ENCODE measurements around the gene CFAP45. TPM values are rescaled to one million over a fixed set of nuclear protein-coding genes. Genes with fewer than 3 reads are reported as not detected.
A peak's percentile ranks its signal among the peaks of the same experiment; 100 is the strongest.

CFAP45 gene
- total RNA-seq, 2 experiments from 2014 or later = 1.0 to 1.3 TPM

DNA sequence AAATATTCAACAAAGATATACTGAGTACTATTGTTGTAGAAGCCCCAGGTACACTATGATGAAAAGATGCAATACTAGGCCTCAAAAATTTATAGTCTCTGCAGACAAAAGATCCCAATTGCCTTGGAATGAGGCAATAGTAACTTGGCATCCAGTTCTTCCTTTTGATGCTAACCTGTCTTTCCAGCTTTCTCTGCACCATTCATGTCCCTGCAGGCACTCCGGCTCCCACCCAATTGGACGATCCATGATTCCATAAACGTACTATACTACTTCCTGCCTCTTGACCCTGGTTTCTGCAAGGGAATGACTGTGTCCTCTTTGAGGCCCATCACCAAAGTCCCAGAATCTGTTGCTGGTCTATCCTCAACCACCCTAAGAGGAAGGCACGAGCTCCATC, 33.4 kb upstream of the CFAP45 start:
- CTCF ChIA-PET = interaction anchor here (1.0 to 9.9 kb wide), 5 partner anchors 8 to 153 kb away, joined by 3 to 160 read pairs (median 7); partner anchors contain the start of gene TAGLN2
- peaks cover 18% of the 10 kb centered on the region for H3K27me3 Mint-ChIP-seq
- H3K27ac Mint-ChIP-seq = no peak overlapping the region
- POLR2A ChIA-PET = interaction anchor here (2.2 to 9.3 kb wide), 2 partner anchors 9 to 74 kb away, joined by 6 to 56 read pairs; partner anchors contain the start of gene TAGLN2
- DNase-seq = no peak
- no peak overlapping the region for H3K4me3 Mint-ChIP-seq
- H3K36me3 Mint-ChIP-seq (ENCODE audit: low read depth) = no peaks in the 10 kb centered on the region
- H3K9me3 Mint-ChIP-seq = no peaks in the 10 kb centered on the region
- peaks cover 21% of the 10 kb centered on the region for H3K4me1 Mint-ChIP-seq

DNA sequence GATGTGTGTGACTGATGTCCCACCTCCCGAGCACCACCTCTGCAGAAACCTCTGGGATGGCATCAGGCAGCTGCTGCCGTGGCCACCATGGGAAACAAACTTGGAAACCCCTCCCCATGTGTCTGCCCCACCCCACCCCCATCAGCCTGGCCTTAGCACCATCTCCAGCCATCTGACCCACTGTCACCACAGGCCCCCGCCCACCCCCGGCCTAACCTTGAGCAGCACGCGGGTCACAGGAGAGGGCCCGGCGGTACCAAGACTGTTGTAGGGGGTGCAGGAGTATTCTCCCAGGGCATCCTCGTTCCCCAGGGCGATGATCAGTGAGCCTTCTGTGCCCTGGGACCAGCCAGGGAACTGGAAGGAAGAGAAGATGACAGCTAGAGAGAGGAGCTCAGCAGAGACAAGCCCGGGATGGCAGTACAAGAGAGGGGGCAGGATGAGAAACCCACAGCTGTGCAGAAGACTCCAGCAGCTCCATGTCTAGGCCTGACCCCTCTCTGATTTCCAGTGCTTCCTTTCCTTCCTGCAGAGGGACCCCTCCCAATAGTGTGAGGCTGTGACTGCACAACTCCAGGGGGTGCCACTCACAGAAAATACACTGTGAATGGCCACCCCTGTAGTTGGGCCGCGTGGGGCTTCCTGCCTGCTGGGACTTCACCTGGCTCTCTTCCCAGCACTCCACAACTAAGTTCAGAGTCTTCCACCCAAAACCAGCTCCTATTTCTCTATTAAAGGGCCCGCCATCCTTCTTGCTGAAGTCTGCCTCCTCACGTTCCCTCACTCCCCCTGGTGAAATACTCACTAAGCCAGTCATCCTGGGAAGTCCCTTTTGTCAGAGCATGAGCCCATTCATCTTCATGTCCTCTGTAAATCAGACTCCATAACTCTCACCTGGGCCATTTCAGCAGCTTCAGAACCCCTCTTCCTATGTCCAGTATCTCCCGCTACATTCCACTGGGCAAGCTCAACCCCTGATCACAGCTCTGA, 32.6 kb upstream of the CFAP45 start:
- Mint-ChIP-seq H3K9me3 (no peaks in the 10 kb centered on the region), H3K27me3 (peaks cover 16% of the 10 kb centered on the region), H3K4me3 (no peak overlapping the region), H3K36me3 (ENCODE audit: low read depth) (no peaks in the 10 kb centered on the region), H3K27ac (no peak overlapping the region), H3K4me1 (peaks cover 14% of the 10 kb centered on the region)
- ChIA-PET POLR2A (interaction anchor here (2.2 to 9.3 kb wide), 2 partner anchors 8 to 75 kb away, joined by 6 to 56 read pairs; partner anchors contain the start of gene TAGLN2), CTCF (interaction anchor here (1.0 to 9.9 kb wide), 5 partner anchors 7 to 154 kb away, joined by 3 to 160 read pairs (median 7); partner anchors contain the start of gene TAGLN2)
- no peak for DNase-seq

DNA sequence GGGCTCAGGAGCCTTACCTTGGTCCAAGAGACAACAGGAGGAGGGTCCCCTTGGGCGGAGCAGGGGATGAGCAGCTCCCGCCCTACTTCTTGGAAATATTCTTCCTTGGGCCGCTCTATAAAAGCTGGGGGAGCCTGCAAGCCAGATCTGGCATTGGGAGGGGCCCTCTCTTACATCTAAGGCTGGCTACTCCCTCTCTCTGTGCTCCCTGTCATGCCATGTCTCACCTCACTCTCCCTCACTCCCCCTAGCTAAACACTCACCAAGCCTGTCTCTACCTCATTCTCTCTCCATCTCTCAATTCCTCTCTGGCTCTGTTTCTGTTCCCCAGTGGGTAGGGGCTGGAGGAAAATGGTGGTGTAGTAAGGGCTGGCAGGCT, 31.8 kb upstream of the CFAP45 start:
- Mint-ChIP-seq H3K27ac (no peak overlapping the region), H3K27me3 (peaks cover 16% of the 10 kb centered on the region), H3K4me1 (peaks cover 7% of the 10 kb centered on the region), H3K9me3 (no peaks in the 10 kb centered on the region), H3K36me3 (ENCODE audit: low read depth) (no peaks in the 10 kb centered on the region), H3K4me3 (no peak overlapping the region)
- no peak for DNase-seq
- CTCF ChIA-PET = no interaction called here
- POLR2A ChIA-PET = no interaction called here

DNA sequence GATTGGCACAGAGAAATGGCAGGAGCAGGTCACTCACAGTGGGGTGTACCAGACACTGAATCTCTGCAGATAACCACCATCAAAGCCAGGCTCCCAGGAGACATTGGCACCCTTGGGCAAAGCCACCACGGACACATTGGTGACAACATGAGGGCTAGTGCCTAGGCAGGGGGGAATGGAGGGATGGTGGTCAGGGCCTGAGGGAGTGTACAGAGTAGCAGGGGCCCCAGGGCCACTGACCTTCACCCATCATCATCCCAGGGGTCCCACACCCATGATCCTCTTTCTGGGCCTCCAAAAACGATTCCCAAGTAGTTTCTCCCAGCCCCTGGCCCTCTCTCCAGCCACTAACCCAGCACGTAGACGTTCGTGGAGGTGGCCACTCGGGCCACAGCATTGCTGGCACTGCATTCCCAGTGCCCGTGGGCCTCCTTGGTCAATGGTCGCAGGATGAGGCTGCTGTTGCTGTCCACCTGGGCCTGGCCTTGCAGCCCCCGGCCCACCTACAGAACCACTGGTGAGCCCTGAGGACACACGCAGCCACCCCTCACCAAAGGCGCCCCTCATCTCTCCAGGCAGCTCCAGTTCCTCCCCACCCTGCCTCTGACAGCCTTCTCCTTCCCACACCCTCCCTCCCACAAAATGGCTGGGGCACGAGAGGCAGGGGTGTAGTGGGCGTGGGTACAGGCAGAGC, 31.3 kb upstream of the CFAP45 start:
- DNase-seq = no peak
- peaks cover 3% of the 10 kb centered on the region for H3K4me1 Mint-ChIP-seq
- no peaks in the 10 kb centered on the region for H3K36me3 Mint-ChIP-seq (ENCODE audit: low read depth)
- POLR2A ChIA-PET = no interaction called here
- no peak overlapping the region for H3K27ac Mint-ChIP-seq
- no peak overlapping the region for H3K4me3 Mint-ChIP-seq
- H3K9me3 Mint-ChIP-seq = no peaks in the 10 kb centered on the region
- peaks cover 16% of the 10 kb centered on the region for H3K27me3 Mint-ChIP-seq
- CTCF ChIA-PET = no interaction called here

DNA sequence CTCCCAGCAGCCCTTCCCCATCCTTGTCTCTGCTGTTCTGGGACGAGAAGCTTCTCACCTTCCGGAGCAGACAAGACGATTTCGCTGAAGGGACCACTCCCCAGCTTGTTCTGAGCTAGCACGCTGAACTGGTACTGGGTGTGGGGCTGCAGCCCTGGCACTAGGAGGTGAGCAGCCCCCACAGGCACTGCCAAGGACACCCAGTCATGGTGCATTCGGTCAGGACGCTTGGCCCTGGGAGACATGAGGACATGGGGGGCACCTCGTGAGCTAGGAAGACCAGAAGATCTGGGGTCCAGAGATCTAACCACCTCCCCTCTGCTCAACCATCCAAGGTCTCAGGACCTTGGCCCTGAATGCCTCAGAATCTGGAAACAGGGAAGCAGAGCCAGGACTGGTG, 30.7 kb upstream of the CFAP45 start:
- Mint-ChIP-seq H3K4me1 (peaks cover 8% of the 10 kb centered on the region), H3K27me3 (peaks cover 13% of the 10 kb centered on the region), H3K4me3 (no peak overlapping the region), H3K36me3 (ENCODE audit: low read depth) (no peaks in the 10 kb centered on the region), H3K9me3 (no peaks in the 10 kb centered on the region), H3K27ac (no peak overlapping the region)
- ChIA-PET POLR2A (no interaction called here), CTCF (interaction anchor here (1.0 kb wide), 1 partner anchor 77 kb away, joined by 4 read pairs; no protein-coding TSS in a partner anchor)
- DNase-seq = no peak

DNA sequence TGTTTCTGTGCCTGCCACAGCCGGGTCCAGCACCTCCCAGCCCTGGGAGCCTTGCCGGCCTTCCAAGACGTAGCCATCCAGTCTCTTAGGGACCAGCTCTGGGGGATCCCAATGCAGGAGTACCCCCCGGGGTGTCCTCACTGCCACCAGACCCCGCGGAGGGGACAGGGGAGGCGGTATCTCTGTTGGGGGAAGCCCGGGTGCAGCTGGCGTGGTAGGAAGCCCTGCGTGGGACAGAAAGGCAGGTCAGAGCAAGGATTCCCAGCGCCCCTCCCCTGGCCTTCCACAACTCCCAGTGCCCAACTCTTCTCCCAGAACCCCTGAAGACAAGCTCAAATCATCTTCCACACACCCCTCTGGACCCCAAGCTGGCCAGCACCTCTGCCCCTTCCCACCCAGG, 30.3 kb upstream of the CFAP45 start:
- POLR2A ChIA-PET = no interaction called here
- H3K27ac Mint-ChIP-seq = no peak overlapping the region
- peaks cover 11% of the 10 kb centered on the region for H3K4me1 Mint-ChIP-seq
- H3K36me3 Mint-ChIP-seq (ENCODE audit: low read depth) = peaks cover 2% of the 10 kb centered on the region
- H3K27me3 Mint-ChIP-seq = peaks cover 9% of the 10 kb centered on the region
- no peak overlapping the region for H3K4me3 Mint-ChIP-seq
- no peaks in the 10 kb centered on the region for H3K9me3 Mint-ChIP-seq
- no peak for DNase-seq
- CTCF ChIA-PET = interaction anchor here (1.0 kb wide), 2 partner anchors 76 to 77 kb away, joined by 3 to 4 read pairs; no protein-coding TSS in a partner anchor

DNA sequence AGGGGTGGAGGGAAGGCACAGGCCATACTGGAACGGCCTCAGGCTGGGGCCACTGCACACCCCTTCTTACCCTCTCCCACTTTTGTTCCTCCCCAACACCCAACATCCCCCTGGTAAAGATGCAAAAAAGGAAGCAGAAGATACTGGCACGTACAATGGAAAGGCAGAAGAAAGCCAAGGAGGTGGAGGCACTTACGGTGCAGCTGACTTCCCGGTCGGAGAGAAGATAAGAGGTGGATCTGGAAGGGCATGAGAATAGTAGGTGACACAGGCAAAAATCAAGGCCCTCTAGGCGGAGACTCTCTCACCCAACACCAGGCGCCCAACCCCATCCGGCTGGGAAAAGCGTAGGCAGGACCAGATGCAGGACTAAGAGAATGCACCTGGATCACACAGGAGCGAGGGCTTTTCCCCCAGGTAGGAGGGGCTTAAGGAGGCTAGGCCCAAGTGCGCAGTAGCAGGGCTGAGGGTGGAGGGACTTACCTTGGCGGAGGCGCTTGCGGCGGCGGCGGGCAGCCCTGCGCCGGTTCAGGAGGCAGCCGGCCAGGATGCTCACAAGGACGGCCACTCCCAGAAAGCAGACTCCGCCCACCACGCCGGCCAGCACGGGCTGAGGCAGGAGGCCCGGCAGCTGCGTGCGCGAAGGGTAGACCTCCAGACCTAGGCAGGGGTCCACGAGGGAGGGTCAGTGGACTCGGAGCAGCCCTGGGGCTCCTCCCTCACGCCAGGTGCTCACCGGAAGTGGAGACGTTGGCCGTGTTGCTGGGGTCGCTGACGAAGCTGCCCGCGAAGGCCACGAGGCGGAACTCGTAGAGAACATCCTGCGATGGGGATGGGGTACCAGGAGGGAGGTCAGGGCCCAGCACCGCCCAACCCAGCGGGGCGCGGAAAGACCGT, 29.4 kb upstream of the CFAP45 start:
- Mint-ChIP-seq H3K27ac (no peak overlapping the region), H3K4me3 (no peak overlapping the region), H3K9me3 (no peaks in the 10 kb centered on the region), H3K4me1 (peaks cover 11% of the 10 kb centered on the region), H3K27me3 (peaks cover 4% of the 10 kb centered on the region), H3K36me3 (ENCODE audit: low read depth) (peaks cover 4% of the 10 kb centered on the region)
- ChIA-PET POLR2A (no interaction called here), CTCF (interaction anchor here (1.0 to 1.1 kb wide), 3 partner anchors 77 to 78 kb away, joined by 3 to 4 read pairs (median 3); no protein-coding TSS in a partner anchor)
- no peak for DNase-seq

DNA sequence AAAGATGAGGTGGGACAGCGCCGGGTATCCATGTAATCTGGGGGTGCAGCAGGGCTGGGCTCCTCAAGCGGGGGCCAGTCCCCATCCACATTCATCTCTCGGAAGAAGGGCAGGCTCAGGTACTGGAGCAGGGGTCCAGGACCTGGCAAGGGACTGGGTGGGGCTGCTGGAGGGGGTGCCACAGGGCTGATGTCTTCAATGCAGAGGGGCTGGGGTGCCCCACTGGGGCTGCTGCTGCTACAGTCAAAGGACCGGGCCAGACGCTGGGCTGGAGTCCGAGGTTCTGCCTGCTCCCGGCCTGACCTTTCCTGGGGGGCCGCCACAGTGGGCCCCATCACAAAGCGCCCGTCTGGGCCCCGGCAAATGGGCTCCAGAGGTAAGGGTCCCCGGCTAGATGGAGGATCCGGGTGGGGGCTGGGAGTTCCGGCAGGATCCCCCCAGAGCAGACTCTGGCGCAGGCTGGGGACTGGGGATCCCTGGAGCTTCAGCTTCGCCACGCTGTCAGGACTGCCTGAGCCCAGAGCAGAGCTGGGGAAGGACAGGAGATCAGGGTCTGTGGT, 28.6 kb upstream of the CFAP45 start:
- Mint-ChIP-seq H3K4me1 (peaks cover 11% of the 10 kb centered on the region), H3K27ac (no peak overlapping the region), H3K4me3 (no peak overlapping the region), H3K27me3 (peaks cover 2% of the 10 kb centered on the region), H3K9me3 (no peaks in the 10 kb centered on the region), H3K36me3 (ENCODE audit: low read depth) (peaks cover 11% of the 10 kb centered on the region)
- ChIA-PET POLR2A (no interaction called here), CTCF (interaction anchor here (1.1 kb wide), 1 partner anchor 79 kb away, joined by 3 read pairs; no protein-coding TSS in a partner anchor)
- no peak for DNase-seq

DNA sequence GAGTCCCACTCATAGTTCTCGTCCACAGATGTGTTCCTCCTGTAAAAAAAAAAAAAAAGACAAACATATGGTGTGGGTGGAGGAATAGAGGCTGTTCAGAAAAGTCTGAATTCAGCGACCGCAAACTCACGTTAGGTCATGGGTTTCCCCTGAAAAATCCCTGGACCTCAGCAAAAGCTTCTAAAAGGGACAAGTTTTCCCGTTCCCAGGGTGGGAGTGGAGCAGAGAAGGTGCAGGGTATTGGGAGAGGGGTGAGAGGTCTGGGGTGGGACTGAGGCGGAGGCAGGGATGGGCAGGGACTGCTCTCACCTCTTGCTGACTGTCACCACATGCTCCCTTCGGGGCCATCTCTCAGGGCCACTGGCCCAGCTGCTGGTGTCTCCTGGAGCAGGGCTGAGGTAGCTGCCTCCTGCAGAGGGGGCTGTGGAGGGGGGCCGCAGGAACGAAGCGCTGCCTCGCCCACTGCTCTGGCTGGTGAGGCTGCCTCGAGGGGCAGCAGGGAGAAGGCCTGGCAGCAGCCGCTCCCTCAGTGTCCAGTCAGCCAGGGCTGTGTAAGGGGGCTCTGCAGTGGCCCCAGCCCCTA, 28.0 kb upstream of the CFAP45 start:
- H3K27ac Mint-ChIP-seq = no peak overlapping the region
- peaks cover 18% of the 10 kb centered on the region for H3K36me3 Mint-ChIP-seq (ENCODE audit: low read depth)
- no peaks in the 10 kb centered on the region for H3K9me3 Mint-ChIP-seq
- CTCF ChIA-PET = interaction anchor here (1.3 to 6.7 kb wide), 3 partner anchors 79 to 158 kb away, joined by 3 to 52 read pairs (median 6); no protein-coding TSS in a partner anchor
- H3K27me3 Mint-ChIP-seq = no peaks in the 10 kb centered on the region
- POLR2A ChIA-PET = interaction anchor here (0.6 kb wide), 1 partner anchor 94 kb away, joined by 3 read pairs; no protein-coding TSS in a partner anchor
- no peak for DNase-seq
- H3K4me1 Mint-ChIP-seq = peaks cover 12% of the 10 kb centered on the region
- H3K4me3 Mint-ChIP-seq = no peak overlapping the region

DNA sequence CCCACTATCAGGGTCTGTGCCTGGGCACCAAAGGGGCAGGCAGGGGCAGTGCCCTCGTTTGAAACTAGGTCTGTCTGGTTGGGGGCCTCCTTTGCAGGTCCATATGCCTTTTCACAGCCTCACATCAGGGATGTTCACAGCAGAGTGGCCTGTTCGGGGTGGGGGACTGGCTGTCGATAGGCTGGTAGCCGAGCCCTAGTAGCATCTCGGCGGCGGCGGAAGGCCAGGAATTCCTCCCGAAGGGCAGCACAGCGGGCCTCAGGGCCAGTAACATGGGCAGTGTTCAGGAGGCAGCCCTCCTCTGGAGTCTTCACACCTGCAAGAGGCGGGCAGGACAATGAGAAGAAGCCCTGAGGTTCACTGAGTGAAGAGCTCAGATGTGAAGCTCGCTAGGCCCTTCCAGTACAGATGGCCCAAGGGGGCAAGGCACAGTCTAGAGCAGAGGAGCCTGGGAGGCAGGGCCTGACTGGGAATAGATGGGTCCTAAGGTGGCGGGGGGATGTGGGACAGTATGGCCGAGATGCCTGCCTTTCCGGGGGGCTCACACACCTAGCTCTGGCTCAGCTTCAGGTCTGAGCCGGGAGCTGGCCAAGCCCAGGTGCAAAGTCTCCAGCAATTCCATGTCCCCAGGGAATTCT, 27.4 kb upstream of the CFAP45 start:
- POLR2A ChIA-PET = interaction anchor here (0.6 to 4.0 kb wide), 2 partner anchors 11 to 94 kb away, joined by 3 to 26 read pairs; no protein-coding TSS in a partner anchor
- Mint-ChIP-seq H3K36me3 (ENCODE audit: low read depth) (peaks cover 21% of the 10 kb centered on the region), H3K27ac (no peak overlapping the region), H3K4me3 (no peak overlapping the region), H3K27me3 (no peaks in the 10 kb centered on the region), H3K9me3 (no peaks in the 10 kb centered on the region), H3K4me1 (peaks cover 15% of the 10 kb centered on the region)
- CTCF ChIA-PET = interaction anchor here (1.3 to 6.7 kb wide), 4 partner anchors 8 to 158 kb away, joined by 3 to 52 read pairs (median 8); no protein-coding TSS in a partner anchor
- no peak for DNase-seq

DNA sequence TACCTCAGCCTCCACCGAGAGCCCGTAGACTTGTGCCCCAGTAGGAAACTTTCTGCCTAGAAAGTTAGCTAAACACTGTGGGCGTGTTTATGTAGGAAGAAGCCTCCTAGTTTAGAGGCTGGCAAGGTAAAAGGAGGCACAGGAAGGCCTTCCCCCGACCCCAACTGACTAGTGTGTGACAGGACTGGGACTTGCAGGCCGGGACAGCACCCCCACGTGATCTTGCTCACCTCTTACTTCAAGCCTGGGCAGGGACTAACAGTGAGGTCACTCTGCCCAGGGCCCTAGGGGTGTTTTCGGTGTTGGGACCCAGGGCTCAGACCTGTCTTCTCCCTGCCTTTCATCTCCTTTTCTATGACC, 25.7 kb upstream of the CFAP45 start:
- CTCF ChIA-PET = interaction anchor here (1.0 to 6.7 kb wide), 6 partner anchors 8 to 81 kb away, joined by 3 to 52 read pairs (median 8); no protein-coding TSS in a partner anchor
- no peak for DNase-seq
- peak overlapping the region; percentile 100 for H3K4me3 Mint-ChIP-seq
- H3K27me3 Mint-ChIP-seq = no peaks in the 10 kb centered on the region
- H3K36me3 Mint-ChIP-seq (ENCODE audit: low read depth) = peaks cover 33% of the 10 kb centered on the region
- peak overlapping the region; percentile 98 for H3K27ac Mint-ChIP-seq
- H3K9me3 Mint-ChIP-seq = no peaks in the 10 kb centered on the region
- POLR2A ChIA-PET = interaction anchor here (0.8 to 6.2 kb wide), 17 partner anchors 10 to 916 kb away, joined by 3 to 64 read pairs (median 8); partner anchors contain the start of genes DCAF8, IFI16, IGSF8 and SLAMF8
- H3K4me1 Mint-ChIP-seq = peaks cover 30% of the 10 kb centered on the region

All from activated CD4-positive, alpha-beta memory T cell treated with anti-CD3 and anti-CD28 coated beads, Interleukin-2, amount 10 ng/mL, durations not matched to agents 7 days and 5 days (primary cell).